Measurements from ENCODE around the gene FAM193B. TPM values are rescaled to one million over a fixed set of nuclear protein-coding genes. Genes with fewer than 3 reads are reported as not detected.
"Not testable (repeated sequence)": the region's sequence is repeated elsewhere in the genome, so short reads cannot be mapped to it uniquely, and the experiment has no call there.

Gene FAM193B
- total and polyA plus RNA-seq, 2 of the 13 experiments (the other 11 are each of a cell fraction or from before 2014, with no cell fraction given): 21.2 to 40.9 TPM

DNA sequence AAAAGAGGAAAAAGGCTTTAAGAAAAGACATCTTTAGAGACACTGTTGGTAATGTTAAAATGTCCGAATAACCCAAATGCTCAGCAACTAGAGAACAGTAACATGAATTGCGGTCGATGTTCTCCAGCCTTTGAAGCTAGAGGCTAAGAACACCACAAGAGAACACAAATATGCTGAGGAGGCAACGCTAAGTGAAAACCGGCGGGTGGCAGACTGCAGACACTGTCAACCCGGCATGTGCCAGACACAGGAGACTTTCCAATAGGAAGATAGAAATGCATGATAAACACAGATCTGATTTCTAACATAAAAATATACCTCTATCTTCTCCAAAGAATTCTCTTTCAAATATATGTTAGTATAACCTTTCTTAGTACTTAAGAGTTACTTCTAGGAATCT, 19.2 kb downstream of the FAM193B start:
- WGBS (ENCODE audit: low lambda C conversion rate): 95% methylated on average over 7 of the region's 7 CpGs
- intact Hi-C loops (cut with micrococcal nuclease; ENCODE audit: unreplicated experiment): no loop called here
- peaks cover 5% of the 10 kb centered on the region; the same call in 1 of the 2 replicates for H4K20me1 ChIP-seq (ENCODE audit: insufficient read depth, low read length)
- H3K36me3 ChIP-seq (replicated peaks in 1 of 2; ENCODE audit: control insufficient read depth in 1 of 2, insufficient read depth in 2 of 2, low read length in 2 of 2): peaks cover 45 to 81% of the 10 kb centered on the region in 2 experiments
- FAIRE-seq: no peak
- H2AFZ ChIP-seq (ENCODE audit: low read length): no peak overlapping the region
- H3K4me1 ChIP-seq (ENCODE audit: insufficient read depth, low read length): no peaks in the 10 kb centered on the region
- no peak overlapping the region for H3K4me3 ChIP-seq (replicated peaks in 1 of 3; ENCODE audit: insufficient read depth in 1 of 3, low read depth in 2 of 3, low read length in 3 of 3)
- no peaks in the 10 kb centered on the region for H3K79me2 ChIP-seq (ENCODE audit: insufficient read depth, low read length)
- no peak overlapping the region for H3K27ac ChIP-seq (ENCODE audit: extremely low read length, insufficient read depth, low read length)
- no peaks in the 10 kb centered on the region for H3K27me3 ChIP-seq (ENCODE audit: control insufficient read depth in 1 of 2, insufficient read depth in 2 of 2, low read length in 2 of 2)
- in situ Hi-C loops (cut with HindIII; ENCODE audit: extremely low pct_ligation_motif_present, low pct_unique_long_range_greater_than_20kb): no loop called here
- no peak for TF ChIP-seq NFRKB (IDR thresholded peaks at IDR 0.05)
- no peak for TF ChIP-seq ZNF790 (CRISPR knock-in tag; IDR thresholded peaks at IDR 0.05; ENCODE audit: borderline replicate concordance)
- TF ChIP-seq, protein P1, sequence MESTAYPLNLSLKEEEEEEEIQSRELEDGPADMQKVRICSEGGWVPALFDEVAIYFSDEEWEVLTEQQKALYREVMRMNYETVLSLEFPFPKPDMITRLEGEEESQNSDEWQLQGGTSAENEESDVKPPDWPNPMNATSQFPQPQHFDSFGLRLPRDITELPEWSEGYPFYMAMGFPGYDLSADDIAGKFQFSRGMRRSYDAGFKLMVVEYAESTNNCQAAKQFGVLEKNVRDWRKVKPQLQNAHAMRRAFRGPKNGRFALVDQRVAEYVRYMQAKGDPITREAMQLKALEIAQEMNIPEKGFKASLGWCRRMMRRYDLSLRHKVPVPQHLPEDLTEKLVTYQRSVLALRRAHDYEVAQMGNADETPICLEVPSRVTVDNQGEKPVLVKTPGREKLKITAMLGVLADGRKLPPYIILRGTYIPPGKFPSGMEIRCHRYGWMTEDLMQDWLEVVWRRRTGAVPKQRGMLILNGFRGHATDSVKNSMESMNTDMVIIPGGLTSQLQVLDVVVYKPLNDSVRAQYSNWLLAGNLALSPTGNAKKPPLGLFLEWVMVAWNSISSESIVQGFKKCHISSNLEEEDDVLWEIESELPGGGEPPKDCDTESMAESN (CRISPR knock-in tag; conservative IDR thresholded peaks at IDR 0.05): no peak
- TF ChIP-seq FOXK1 (CRISPR knock-in tag; IDR thresholded peaks at IDR 0.05; ENCODE audit: borderline replicate concordance, low read depth): no peak
- no peak for TF ChIP-seq HNRNPL (IDR thresholded peaks at IDR 0.05; ENCODE audit: low read depth, low read length)
- no peak for TF ChIP-seq RBAK (CRISPR knock-in tag; IDR thresholded peaks at IDR 0.05)
- no peak for TF ChIP-seq HNF4G (IDR thresholded peaks at IDR 0.05; ENCODE audit: borderline replicate concordance, low read depth, low read length)
- no peak for TF ChIP-seq HNF4G (CRISPR knock-in tag; IDR thresholded peaks at IDR 0.05; ENCODE audit: borderline replicate concordance, low read depth)
- no peak for TF ChIP-seq NR2F1 (CRISPR knock-in tag; IDR thresholded peaks at IDR 0.05)
- TF ChIP-seq ZNF703 (CRISPR knock-in tag; IDR thresholded peaks at IDR 0.05; ENCODE audit: borderline replicate concordance): no peak
- TF ChIP-seq RARA (CRISPR knock-in tag; IDR thresholded peaks at IDR 0.05): no peak
- TF ChIP-seq, protein P2, sequence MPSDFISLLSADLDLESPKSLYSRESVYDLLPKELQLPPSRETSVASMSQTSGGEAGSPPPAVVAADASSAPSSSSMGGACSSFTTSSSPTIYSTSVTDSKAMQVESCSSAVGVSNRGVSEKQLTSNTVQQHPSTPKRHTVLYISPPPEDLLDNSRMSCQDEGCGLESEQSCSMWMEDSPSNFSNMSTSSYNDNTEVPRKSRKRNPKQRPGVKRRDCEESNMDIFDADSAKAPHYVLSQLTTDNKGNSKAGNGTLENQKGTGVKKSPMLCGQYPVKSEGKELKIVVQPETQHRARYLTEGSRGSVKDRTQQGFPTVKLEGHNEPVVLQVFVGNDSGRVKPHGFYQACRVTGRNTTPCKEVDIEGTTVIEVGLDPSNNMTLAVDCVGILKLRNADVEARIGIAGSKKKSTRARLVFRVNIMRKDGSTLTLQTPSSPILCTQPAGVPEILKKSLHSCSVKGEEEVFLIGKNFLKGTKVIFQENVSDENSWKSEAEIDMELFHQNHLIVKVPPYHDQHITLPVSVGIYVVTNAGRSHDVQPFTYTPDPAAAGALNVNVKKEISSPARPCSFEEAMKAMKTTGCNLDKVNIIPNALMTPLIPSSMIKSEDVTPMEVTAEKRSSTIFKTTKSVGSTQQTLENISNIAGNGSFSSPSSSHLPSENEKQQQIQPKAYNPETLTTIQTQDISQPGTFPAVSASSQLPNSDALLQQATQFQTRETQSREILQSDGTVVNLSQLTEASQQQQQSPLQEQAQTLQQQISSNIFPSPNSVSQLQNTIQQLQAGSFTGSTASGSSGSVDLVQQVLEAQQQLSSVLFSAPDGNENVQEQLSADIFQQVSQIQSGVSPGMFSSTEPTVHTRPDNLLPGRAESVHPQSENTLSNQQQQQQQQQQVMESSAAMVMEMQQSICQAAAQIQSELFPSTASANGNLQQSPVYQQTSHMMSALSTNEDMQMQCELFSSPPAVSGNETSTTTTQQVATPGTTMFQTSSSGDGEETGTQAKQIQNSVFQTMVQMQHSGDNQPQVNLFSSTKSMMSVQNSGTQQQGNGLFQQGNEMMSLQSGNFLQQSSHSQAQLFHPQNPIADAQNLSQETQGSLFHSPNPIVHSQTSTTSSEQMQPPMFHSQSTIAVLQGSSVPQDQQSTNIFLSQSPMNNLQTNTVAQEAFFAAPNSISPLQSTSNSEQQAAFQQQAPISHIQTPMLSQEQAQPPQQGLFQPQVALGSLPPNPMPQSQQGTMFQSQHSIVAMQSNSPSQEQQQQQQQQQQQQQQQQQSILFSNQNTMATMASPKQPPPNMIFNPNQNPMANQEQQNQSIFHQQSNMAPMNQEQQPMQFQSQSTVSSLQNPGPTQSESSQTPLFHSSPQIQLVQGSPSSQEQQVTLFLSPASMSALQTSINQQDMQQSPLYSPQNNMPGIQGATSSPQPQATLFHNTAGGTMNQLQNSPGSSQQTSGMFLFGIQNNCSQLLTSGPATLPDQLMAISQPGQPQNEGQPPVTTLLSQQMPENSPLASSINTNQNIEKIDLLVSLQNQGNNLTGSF (CRISPR knock-in tag; IDR thresholded peaks at IDR 0.05): no peak
- H3K9ac ChIP-seq (ENCODE audit: insufficient read depth, low read depth, low read length): no peak overlapping the region
- ATAC-seq: no peak
- ChIA-PET CTCF (ENCODE audit: low intra/inter-chr PET ratio, low total read pairs) (no interaction called here), POLR2A (no interaction called here)
- DNase-seq (ENCODE audit: low spot score): no peak
- no TSS peak for BruUV-seq (replicated peaks)
- H3K4me2 ChIP-seq (ENCODE audit: low read depth, low read length): no peak overlapping the region
- no peaks in the 10 kb centered on the region for H3K9me3 ChIP-seq (ENCODE audit: low read length)

DNA sequence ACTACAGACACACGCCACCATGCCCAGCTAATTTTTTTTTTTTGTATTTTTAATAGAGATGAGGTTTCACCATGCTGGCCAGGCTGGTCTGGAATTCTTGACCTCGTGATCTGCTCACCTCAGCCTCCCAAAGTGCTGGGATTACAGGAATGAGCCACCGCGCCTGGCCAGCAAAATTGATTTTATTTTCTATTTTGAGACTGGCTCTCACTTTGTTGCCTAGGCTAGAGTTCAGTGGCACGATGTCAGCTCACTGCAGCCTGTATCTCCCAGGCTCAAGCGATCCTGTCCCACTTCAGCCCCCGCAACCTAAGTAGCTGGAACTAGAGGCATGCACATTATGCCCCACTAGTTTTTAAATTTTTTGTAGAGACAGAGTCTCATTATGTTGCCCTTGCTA, 19.9 kb downstream of the FAM193B start:
- H3K4me1 ChIP-seq (ENCODE audit: insufficient read depth, low read length); H3K9ac ChIP-seq (ENCODE audit: insufficient read depth, low read depth, low read length); ATAC-seq; FAIRE-seq; DNase-seq (ENCODE audit: low spot score); H4K20me1 ChIP-seq (ENCODE audit: insufficient read depth, low read length); in situ Hi-C loops (cut with HindIII; ENCODE audit: extremely low pct_ligation_motif_present, low pct_unique_long_range_greater_than_20kb); H3K27ac ChIP-seq (ENCODE audit: extremely low read length, insufficient read depth, low read length); BruUV-seq (replicated peaks); CTCF ChIA-PET (ENCODE audit: low intra/inter-chr PET ratio, low total read pairs); H3K27me3 ChIP-seq (ENCODE audit: control insufficient read depth in 1 of 2, insufficient read depth in 2 of 2, low read length in 2 of 2); H3K4me2 ChIP-seq (ENCODE audit: low read depth, low read length); H3K79me2 ChIP-seq (ENCODE audit: insufficient read depth, low read length); H2AFZ ChIP-seq (ENCODE audit: low read length); intact Hi-C loops (cut with micrococcal nuclease; ENCODE audit: unreplicated experiment); H3K9me3 ChIP-seq (ENCODE audit: low read length); H3K4me3 ChIP-seq (replicated peaks in 1 of 3; ENCODE audit: insufficient read depth in 1 of 3, low read depth in 2 of 3, low read length in 3 of 3): not testable (repeated sequence)
- POLR2A ChIA-PET: interaction anchor here (0.7 kb wide), 1 partner anchor 17 kb away, joined by 3 read pairs; the partner anchor contains the start of gene DDX41
- peaks cover 48 to 87% of the 10 kb centered on the region in 2 experiments for H3K36me3 ChIP-seq (replicated peaks in 1 of 2; ENCODE audit: control insufficient read depth in 1 of 2, insufficient read depth in 2 of 2, low read length in 2 of 2)
- WGBS (ENCODE audit: low lambda C conversion rate): 98% methylated on average over 7 of the region's 7 CpGs
